Effector memory CD4-positive, alpha-beta T cell (primary cell): Measurements from ENCODE around the gene MPPED2.

Source experiments
- DNase-seq, 3 donors: peaks; one replicate each; pipeline ENCODE4 v3.0.0-alpha.2; 2020
- H3K27ac ChIP-seq: 2 replicates; pipeline ENCODE4 v1.7.0; 2013; ENCODE audit warnings: mild to moderate bottlenecking, low read length, moderate library complexity; ENCODE audit not compliant: insufficient read depth, poor library complexity, severe bottlenecking
- H3K27me3 ChIP-seq: replicated peaks from 2 replicates; pipeline ENCODE4 v1.7.0; 2013; ENCODE audit warnings: mild to moderate bottlenecking, low read length; ENCODE audit not compliant: insufficient read depth, control insufficient read depth, poor library complexity, severe bottlenecking
- H3K36me3 ChIP-seq: 2 replicates; pipeline ENCODE4 v1.7.0; 2013; ENCODE audit warnings: mild to moderate bottlenecking, low read length, moderate library complexity; ENCODE audit not compliant: control insufficient read depth, insufficient read depth
- H3K4me1 ChIP-seq: 2 replicates; pipeline ENCODE4 v1.7.0; 2013; ENCODE audit warnings: low read length, mild to moderate bottlenecking; ENCODE audit not compliant: control insufficient read depth, insufficient read depth, poor library complexity, severe bottlenecking
- H3K4me3 ChIP-seq: 2 replicates; pipeline ENCODE4 v1.7.0; 2013; ENCODE audit warnings: low read length, low read depth, mild to moderate bottlenecking; ENCODE audit not compliant: insufficient read depth, poor library complexity, severe bottlenecking
- H3K9me3 ChIP-seq: 2 replicates; pipeline ENCODE4 v1.7.0; 2013; ENCODE audit warnings: mild to moderate bottlenecking, low read length, moderate library complexity; ENCODE audit not compliant: control insufficient read depth

MPPED2 gene

DNA sequence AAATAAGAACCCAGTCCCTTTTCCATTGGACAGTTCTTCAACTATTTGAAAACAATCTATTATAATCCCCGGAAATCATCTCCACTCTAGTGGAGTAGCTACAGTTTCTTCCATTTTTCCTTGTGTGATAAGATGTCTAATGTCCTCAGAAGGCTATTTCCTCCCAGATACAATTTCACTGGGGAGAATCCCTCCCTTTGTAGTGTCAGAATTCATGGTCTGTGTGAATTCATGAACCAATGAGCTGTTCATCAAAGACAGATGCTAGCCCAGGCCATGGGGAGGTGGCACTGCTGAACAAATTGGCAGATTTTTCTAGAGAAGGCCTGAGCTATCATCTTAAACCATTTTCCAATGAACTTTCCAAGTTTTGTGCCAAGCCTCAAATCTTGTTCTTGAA is 45.4 kb downstream of the MPPED2 start:
- DNase-seq = no peak
- Histone ChIP-seq H3K27me3 (no peaks in the 10 kb centered on the region), H3K27ac (no peak overlapping the region), H3K4me3 (no peak overlapping the region), H3K9me3 (no peaks in the 10 kb centered on the region), H3K4me1 (no peaks in the 10 kb centered on the region), H3K36me3 (no peaks in the 10 kb centered on the region)

DNA sequence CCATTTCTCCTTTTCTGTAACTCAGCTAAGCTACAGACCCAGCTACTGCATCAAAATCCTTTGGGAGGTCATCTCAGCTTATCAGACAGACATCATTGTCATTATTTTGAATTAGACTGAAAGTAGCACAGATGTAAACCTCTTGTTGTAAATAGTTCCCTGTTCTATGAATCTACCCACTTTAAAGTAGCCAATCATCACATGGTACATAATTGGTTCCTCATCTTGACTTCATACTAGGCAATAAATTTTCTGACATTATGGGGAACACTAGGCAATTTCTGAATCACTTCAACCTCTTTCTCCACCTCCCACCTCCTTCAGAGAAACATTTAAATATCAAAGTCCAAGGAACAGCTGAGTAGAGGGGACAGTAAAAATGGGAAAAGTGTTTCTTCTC is 47.9 kb downstream of the MPPED2 start:
- Histone ChIP-seq H3K9me3 (no peaks in the 10 kb centered on the region), H3K4me3 (no peak overlapping the region), H3K27ac (no peak overlapping the region), H3K4me1 (no peaks in the 10 kb centered on the region), H3K27me3 (no peaks in the 10 kb centered on the region), H3K36me3 (no peaks in the 10 kb centered on the region)
- DNase-seq = no peak

GRCh38 chr11:30535818-30536217 is 50.3 kb downstream of the MPPED2 start:
- no peak overlapping the region for H3K27ac ChIP-seq
- H3K4me1 ChIP-seq = no peaks in the 10 kb centered on the region
- DNase-seq = no peak
- H3K4me3 ChIP-seq = no peak overlapping the region
- H3K27me3 ChIP-seq = no peaks in the 10 kb centered on the region
- H3K9me3 ChIP-seq = no peaks in the 10 kb centered on the region
- H3K36me3 ChIP-seq = no peaks in the 10 kb centered on the region

- Histone ChIP-seq H3K4me1 (no peaks in the 10 kb centered on the region), H3K36me3 (no peaks in the 10 kb centered on the region), H3K4me3 (no peak overlapping the region), H3K27ac (no peak overlapping the region), H3K9me3 (no peaks in the 10 kb centered on the region), H3K27me3 (no peaks in the 10 kb centered on the region)
- no peak for DNase-seq
Measured at GRCh38 chr11:30533445-30533947, 52.7 kb downstream of the MPPED2 start.

DNA sequence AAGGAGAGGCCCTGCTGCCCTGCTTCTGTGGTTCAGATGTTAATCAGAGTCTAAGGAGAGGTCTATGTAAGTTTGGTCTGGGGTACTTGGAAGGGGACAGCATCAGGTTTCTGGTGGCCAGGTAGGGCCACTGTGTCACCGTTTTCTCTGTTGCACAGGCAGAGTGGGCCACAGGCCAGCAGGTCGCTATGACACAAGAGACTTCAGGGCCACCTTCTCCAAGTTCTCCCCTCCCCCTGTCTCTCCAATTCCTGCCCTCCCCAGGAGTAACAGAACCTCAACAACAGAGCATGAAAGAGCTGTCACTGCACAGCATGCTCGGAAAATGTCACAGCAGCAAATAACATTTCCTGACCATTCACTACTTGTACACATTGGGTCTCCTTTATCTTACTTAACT is 58.6 kb downstream of the MPPED2 start:
- H3K27ac ChIP-seq = no peak overlapping the region
- no peaks in the 10 kb centered on the region for H3K27me3 ChIP-seq
- H3K9me3 ChIP-seq = no peaks in the 10 kb centered on the region
- no peak for DNase-seq
- H3K4me1 ChIP-seq = no peaks in the 10 kb centered on the region
- H3K4me3 ChIP-seq = no peak overlapping the region
- H3K36me3 ChIP-seq = no peaks in the 10 kb centered on the region

DNA sequence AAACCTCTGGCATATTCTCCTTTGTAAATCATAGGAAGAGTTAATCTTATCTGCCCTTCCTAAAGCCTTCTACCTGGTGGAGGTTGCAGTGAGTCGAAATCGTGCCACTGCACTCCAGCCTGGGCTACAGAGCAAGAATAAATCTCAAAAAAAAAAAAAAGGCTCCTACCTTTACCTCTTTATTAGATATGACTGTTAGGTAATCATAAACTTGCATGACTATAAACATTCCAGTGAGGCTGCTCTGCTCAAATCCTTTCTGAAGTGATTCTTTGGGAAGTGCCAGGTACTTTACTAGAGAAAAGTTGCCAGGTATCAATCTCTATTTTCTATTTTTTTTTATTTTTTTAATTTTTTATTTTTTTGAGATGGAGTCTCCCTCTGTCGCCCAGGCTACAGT is 59.6 kb downstream of the MPPED2 start:
- H3K4me1 ChIP-seq = no peaks in the 10 kb centered on the region
- no peak for DNase-seq

DNA sequence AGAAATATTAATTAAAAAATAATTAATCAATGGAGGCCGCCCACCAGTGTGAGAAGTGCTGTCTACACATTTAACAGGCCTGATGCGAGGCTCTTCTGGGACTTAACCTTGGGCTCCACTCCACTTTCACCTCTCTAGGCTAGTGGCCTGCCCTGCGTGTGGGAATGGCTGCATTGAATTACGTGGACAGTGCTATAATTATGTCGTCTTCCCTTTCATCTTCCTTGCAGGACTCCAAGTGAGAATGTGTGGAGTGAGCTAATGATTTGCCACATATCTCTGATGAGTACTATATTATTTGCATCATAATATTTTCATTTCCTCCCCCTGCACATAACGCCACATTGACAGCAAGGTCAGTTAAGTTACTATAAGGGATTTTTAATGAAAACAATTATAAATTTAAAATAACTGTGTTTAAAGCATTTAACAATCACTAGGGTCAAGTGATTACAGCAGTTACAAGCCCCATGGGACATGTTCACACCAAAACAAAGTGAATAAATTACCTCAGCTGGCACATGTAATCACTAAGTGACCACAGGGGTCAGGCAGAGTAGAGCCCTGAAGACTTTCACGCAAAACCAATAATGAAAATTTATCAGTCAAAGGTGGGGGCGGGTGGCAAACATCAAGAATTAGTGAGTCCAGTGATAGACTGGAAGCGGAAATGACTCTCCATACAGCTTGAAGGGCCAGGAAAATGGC is 63.5 kb downstream of the MPPED2 start:
- no peak overlapping the region for H3K27ac ChIP-seq
- no peaks in the 10 kb centered on the region for H3K9me3 ChIP-seq
- H3K27me3 ChIP-seq = no peaks in the 10 kb centered on the region
- no peaks in the 10 kb centered on the region for H3K36me3 ChIP-seq
- H3K4me1 ChIP-seq = no peaks in the 10 kb centered on the region
- H3K4me3 ChIP-seq = no peak overlapping the region
- DNase-seq = no peak

More for the DNA sequence above, 59.6 kb downstream of the MPPED2 start:
- Histone ChIP-seq H3K27ac (no peak overlapping the region), H3K36me3 (no peaks in the 10 kb centered on the region), H3K4me3 (no peak overlapping the region), H3K27me3 (no peaks in the 10 kb centered on the region), H3K9me3 (no peaks in the 10 kb centered on the region)

GRCh38 chr11:30521297-30522071 is 64.7 kb downstream of the MPPED2 start:
- Histone ChIP-seq H3K27me3 (no peaks in the 10 kb centered on the region), H3K9me3 (no peaks in the 10 kb centered on the region), H3K4me3 (no peak overlapping the region), H3K4me1 (no peaks in the 10 kb centered on the region), H3K27ac (no peak overlapping the region), H3K36me3 (no peaks in the 10 kb centered on the region)
- DNase-seq = no peak

DNA sequence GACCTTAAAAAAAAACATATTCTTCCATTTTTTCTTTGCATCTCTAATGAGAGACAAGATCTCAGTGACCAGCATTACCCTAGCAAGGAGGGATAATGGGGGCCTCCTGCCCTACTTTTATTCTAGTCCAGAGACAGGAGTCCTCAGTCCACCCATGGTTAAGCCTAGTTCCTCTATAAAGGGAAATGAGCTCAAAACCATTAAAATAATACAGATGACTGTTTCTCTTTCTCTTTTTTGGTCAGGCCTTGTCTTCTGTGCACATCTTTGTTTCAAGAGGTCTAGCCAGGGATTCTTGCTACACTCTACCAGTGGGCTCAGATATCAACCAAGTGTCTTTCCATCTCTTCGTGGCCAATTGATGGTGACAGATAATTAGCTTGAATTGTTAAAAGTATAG is 73.1 kb downstream of the MPPED2 start:
- Histone ChIP-seq H3K4me3 (no peak overlapping the region), H3K27me3 (no peaks in the 10 kb centered on the region), H3K27ac (no peak overlapping the region), H3K36me3 (no peaks in the 10 kb centered on the region), H3K9me3 (no peaks in the 10 kb centered on the region), H3K4me1 (no peaks in the 10 kb centered on the region)
- DNase-seq = no peak

DNA sequence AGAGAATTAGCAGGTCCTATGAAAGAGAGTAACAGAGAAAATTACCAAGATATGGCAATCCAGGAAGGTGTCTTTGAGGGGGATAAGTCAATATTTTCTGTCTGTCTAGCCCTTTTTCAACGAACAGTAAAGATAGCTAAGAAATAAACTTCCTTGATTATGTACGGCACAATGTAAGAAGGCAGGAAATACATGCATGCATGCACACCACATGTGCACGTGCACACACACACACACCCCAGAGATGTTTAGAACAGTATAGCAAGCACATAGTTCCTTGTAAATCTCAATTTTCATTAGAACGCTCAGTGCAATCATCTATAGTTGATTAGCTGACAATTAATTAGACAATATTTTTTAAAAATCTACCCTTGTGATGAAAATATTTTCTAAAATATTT is 74.7 kb downstream of the MPPED2 start:
- no peaks in the 10 kb centered on the region for H3K9me3 ChIP-seq
- H3K4me1 ChIP-seq = no peaks in the 10 kb centered on the region
- H3K4me3 ChIP-seq = no peak overlapping the region
- no peaks in the 10 kb centered on the region for H3K36me3 ChIP-seq
- no peaks in the 10 kb centered on the region for H3K27me3 ChIP-seq
- no peak for DNase-seq
- no peak overlapping the region for H3K27ac ChIP-seq
